HFFc6 (cell line): ENCODE measurements around the gene GUCY2D. TPM values are rescaled to one million over a fixed set of nuclear protein-coding genes. Genes with fewer than 3 reads are reported as not detected.

Source experiments
- DNase-seq: peaks from one replicate; pipeline ENCODE4 v3.0.0-alpha.2; 2018
- H3K27ac Mint-ChIP-seq: 2 replicates; pipeline ENCODE4 v1.8.0; 2020; ENCODE audit warnings: mild to moderate bottlenecking, mixed read lengths
- H3K27me3 Mint-ChIP-seq: 2 replicates; pipeline ENCODE4 v1.8.0; 2021; ENCODE audit warnings: mild to moderate bottlenecking, moderate library complexity, mixed read lengths; ENCODE audit not compliant: insufficient read depth
- H3K36me3 Mint-ChIP-seq: 2 replicates; pipeline ENCODE4 v1.8.0; 2021; ENCODE audit warnings: low read depth, mixed read lengths
- H3K4me1 Mint-ChIP-seq: 2 replicates; pipeline ENCODE4 v1.8.0; 2020; ENCODE audit warnings: low read depth, mixed read lengths
- H3K4me3 Mint-ChIP-seq: 2 replicates; pipeline ENCODE4 v1.8.0; 2020; ENCODE audit warnings: mild to moderate bottlenecking, moderate library complexity, mixed read lengths
- H3K9me3 Mint-ChIP-seq: 2 replicates; pipeline ENCODE4 v1.8.0; 2020; ENCODE audit warnings: mild to moderate bottlenecking, mixed read lengths
- CTCF ChIP-seq: fragments of 200-600 bp; sonication (generic); IDR thresholded peaks from 2 replicates; pipeline ENCODE4 v1.5.0; 2021; ENCODE audit warnings: antibody characterized with exemption, mild to moderate bottlenecking
- total RNA-seq, 6 experiments: library from RNA; stranded (reverse); fragmentation: NEBNext Ultra II Directional; extraction: Animal tissue kit (Norgen Biotek cat#: 25700); gene quantifications; 2 replicates in 1 of 6; 3 replicates in 5 of 6; pipeline ENCODE4 v1.2.3, GENCODE V29; 2021

The GUCY2D gene
- total RNA-seq, 6 experiments from 2014 or later, result not detected

DNA sequence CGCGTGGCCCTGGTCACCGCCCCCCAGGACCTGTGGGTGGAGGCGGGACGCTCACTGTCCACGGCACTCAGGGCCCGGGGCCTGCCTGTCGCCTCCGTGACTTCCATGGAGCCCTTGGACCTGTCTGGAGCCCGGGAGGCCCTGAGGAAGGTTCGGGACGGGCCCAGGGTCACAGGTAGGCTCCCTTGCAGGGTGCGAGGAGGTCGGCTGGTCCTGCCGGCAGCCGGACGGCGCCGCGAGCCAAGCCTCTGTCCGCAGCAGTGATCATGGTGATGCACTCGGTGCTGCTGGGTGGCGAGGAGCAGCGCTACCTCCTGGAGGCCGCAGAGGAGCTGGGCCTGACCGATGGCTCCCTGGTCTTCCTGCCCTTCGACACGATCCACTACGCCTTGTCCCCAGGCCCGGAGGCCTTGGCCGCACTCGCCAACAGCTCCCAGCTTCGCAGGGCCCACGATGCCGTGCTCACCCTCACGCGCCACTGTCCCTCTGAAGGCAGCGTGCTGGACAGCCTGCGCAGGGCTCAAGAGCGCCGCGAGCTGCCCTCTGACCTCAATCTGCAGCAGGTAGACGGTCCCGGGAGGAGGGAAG lies 1.3 kb downstream of the GUCY2D start:
- no peak overlapping the region for H3K4me3 Mint-ChIP-seq
- no peak overlapping the region for H3K27ac Mint-ChIP-seq
- H3K4me1 Mint-ChIP-seq, result peaks cover 24% of the 10 kb centered on the region
- no peak for TF ChIP-seq CTCF
- H3K36me3 Mint-ChIP-seq, result no peaks in the 10 kb centered on the region
- H3K27me3 Mint-ChIP-seq, result peaks cover 32% of the 10 kb centered on the region
- no peak for DNase-seq
- no peaks in the 10 kb centered on the region for H3K9me3 Mint-ChIP-seq

- peaks cover 24% of the 10 kb centered on the region for H3K4me1 Mint-ChIP-seq
- no peaks in the 10 kb centered on the region for H3K9me3 Mint-ChIP-seq
- TF ChIP-seq CTCF, result no peak
- H3K4me3 Mint-ChIP-seq, result peak overlapping the region; percentile 70
- peak; percentile 54 for DNase-seq
- H3K36me3 Mint-ChIP-seq, result no peaks in the 10 kb centered on the region
- peak overlapping the region; percentile 71 for H3K27ac Mint-ChIP-seq
- H3K27me3 Mint-ChIP-seq, result peaks cover 27% of the 10 kb centered on the region
Observed at GRCh38 chr17:8004899-8005298, 2.5 kb downstream of the GUCY2D start.

GRCh38 chr17:8005357-8005756 lies 2.9 kb downstream of the GUCY2D start:
- Mint-ChIP-seq H3K4me1 (peaks cover 24% of the 10 kb centered on the region), H3K36me3 (no peaks in the 10 kb centered on the region), H3K4me3 (peak overlapping the region; percentile 70), H3K27me3 (peaks cover 25% of the 10 kb centered on the region), H3K27ac (peak overlapping the region; percentile 71), H3K9me3 (no peaks in the 10 kb centered on the region)
- TF ChIP-seq CTCF, result no peak
- DNase-seq, result no peak

GRCh38 chr17:8005967-8006730 lies 3.7 kb downstream of the GUCY2D start:
- H3K27ac Mint-ChIP-seq, result no peak overlapping the region; the same call in 1 of the 2 replicates
- no peaks in the 10 kb centered on the region for H3K9me3 Mint-ChIP-seq
- peaks cover 23% of the 10 kb centered on the region for H3K27me3 Mint-ChIP-seq
- no peak for TF ChIP-seq CTCF
- DNase-seq, result no peak
- H3K4me1 Mint-ChIP-seq, result peaks cover 24% of the 10 kb centered on the region
- no peaks in the 10 kb centered on the region for H3K36me3 Mint-ChIP-seq
- H3K4me3 Mint-ChIP-seq, result no peak overlapping the region

DNA sequence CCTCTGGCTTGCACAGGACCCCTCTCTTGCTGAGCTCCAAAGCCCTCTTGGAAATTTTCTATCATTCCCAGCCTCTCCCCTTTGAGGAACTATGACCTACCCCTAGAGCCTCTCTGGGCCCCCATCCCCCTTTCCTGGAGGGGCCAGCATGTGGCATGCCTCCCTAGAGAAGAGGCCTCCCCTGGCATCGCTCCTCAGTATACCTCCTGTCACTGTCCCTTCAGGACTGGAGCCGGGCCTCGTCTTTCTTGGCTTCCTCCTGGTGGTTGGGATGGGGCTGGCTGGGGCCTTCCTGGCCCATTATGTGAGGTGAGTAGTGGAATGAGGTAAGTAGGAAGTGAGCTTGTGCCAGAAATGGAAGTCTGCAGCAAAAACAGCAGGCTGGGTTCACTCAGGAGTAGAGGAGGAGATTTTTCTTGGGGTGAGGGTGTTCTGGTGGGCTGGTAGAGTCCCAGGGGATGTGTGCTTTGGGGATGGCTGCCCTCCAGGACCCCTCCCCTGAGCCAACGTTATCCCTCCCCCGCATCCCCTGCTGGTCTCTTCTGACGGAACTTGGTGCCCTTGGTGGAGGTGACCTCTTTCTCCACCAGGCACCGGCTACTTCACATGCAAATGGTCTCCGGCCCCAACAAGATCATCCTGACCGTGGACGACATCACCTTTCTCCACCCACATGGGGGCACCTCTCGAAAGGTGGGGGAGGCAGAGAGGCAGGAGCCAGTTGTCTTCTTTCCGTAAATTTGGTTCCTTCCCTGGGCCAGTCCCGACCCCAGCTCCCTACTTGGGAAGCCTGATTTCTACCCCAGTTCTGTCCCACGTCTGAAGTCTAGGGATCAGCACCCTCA lies 4.6 kb downstream of the GUCY2D start:
- no peak for DNase-seq
- Mint-ChIP-seq H3K27ac (no peak overlapping the region; the same call in 1 of the 2 replicates), H3K27me3 (peaks cover 19% of the 10 kb centered on the region), H3K36me3 (no peaks in the 10 kb centered on the region), H3K4me3 (no peak overlapping the region), H3K9me3 (no peaks in the 10 kb centered on the region), H3K4me1 (peaks cover 20% of the 10 kb centered on the region)
- TF ChIP-seq CTCF, result no peak
